Measurements from ENCODE around the gene PANX2. TPM values are rescaled to one million over a fixed set of nuclear protein-coding genes. Genes with fewer than 3 reads are reported as not detected.
A peak's percentile ranks its signal among the peaks of the same experiment; 100 is the strongest.

The PANX2 gene
- total RNA-seq, 1 donor from 2014 or later = 0.36 TPM

GRCh38 chr22:50169181-50169759 lies 1.3 kb upstream of the PANX2 start:
- intact Hi-C loops (cut with micrococcal nuclease) = no loop called here
- H3K4me1 Mint-ChIP-seq (ENCODE audit: low read depth) = no peaks in the 10 kb centered on the region
- peaks cover 39% of the 10 kb centered on the region for H3K27me3 Mint-ChIP-seq (ENCODE audit: insufficient read depth)
- H3K9me3 Mint-ChIP-seq = no peaks in the 10 kb centered on the region
- H3K27ac Mint-ChIP-seq = peak overlapping the region; percentile 61
- DNase-seq (ENCODE audit: low spot score) = no peak
- peak overlapping the region; percentile 75 for H3K4me3 Mint-ChIP-seq
- H3K36me3 Mint-ChIP-seq (ENCODE audit: low read depth) = no peaks in the 10 kb centered on the region

- intact Hi-C loops (cut with micrococcal nuclease) = loop anchor here (2.0 kb wide), 1 partner anchor 15 kb away; the partner anchor contains the start of gene TRABD
- peak; percentile 33 for DNase-seq (ENCODE audit: low spot score)
- Mint-ChIP-seq H3K27me3 (ENCODE audit: insufficient read depth) (peaks cover 39% of the 10 kb centered on the region), H3K9me3 (no peaks in the 10 kb centered on the region), H3K4me1 (ENCODE audit: low read depth) (no peaks in the 10 kb centered on the region), H3K4me3 (peak overlapping the region; percentile 54), H3K36me3 (ENCODE audit: low read depth) (no peaks in the 10 kb centered on the region), H3K27ac (no peak overlapping the region)
Measured at GRCh38 chr22:50169774-50170341, 673 bp upstream of the PANX2 start.

GRCh38 chr22:50171319-50171964 lies 911 bp downstream of the PANX2 start:
- intact Hi-C loops (cut with micrococcal nuclease) = loop anchor here (2.0 kb wide), 1 partner anchor 13 kb away; the partner anchor contains the start of gene TRABD
- no peaks in the 10 kb centered on the region for H3K36me3 Mint-ChIP-seq (ENCODE audit: low read depth)
- no peak for DNase-seq (ENCODE audit: low spot score)
- H3K4me1 Mint-ChIP-seq (ENCODE audit: low read depth) = no peaks in the 10 kb centered on the region
- H3K27me3 Mint-ChIP-seq (ENCODE audit: insufficient read depth) = peaks cover 37% of the 10 kb centered on the region
- H3K4me3 Mint-ChIP-seq = peak overlapping the region; percentile 73
- peak overlapping the region; percentile 55 for H3K27ac Mint-ChIP-seq
- no peaks in the 10 kb centered on the region for H3K9me3 Mint-ChIP-seq

GRCh38 chr22:50171965-50172421 lies 1.5 kb downstream of the PANX2 start:
- intact Hi-C loops (cut with micrococcal nuclease) = loop anchor here (2.0 kb wide), 1 partner anchor 13 kb away; the partner anchor contains the start of gene TRABD
- peaks cover 37% of the 10 kb centered on the region for H3K27me3 Mint-ChIP-seq (ENCODE audit: insufficient read depth)
- no peaks in the 10 kb centered on the region for H3K4me1 Mint-ChIP-seq (ENCODE audit: low read depth)
- no peak for DNase-seq (ENCODE audit: low spot score)
- no peaks in the 10 kb centered on the region for H3K9me3 Mint-ChIP-seq
- peak overlapping the region; percentile 51 for H3K4me3 Mint-ChIP-seq
- H3K36me3 Mint-ChIP-seq (ENCODE audit: low read depth) = no peaks in the 10 kb centered on the region
- no peak overlapping the region for H3K27ac Mint-ChIP-seq

GRCh38 chr22:50173311-50173982 lies 2.9 kb downstream of the PANX2 start:
- Mint-ChIP-seq H3K36me3 (ENCODE audit: low read depth) (no peaks in the 10 kb centered on the region), H3K27ac (no peak overlapping the region), H3K4me1 (ENCODE audit: low read depth) (no peaks in the 10 kb centered on the region), H3K9me3 (no peaks in the 10 kb centered on the region), H3K27me3 (ENCODE audit: insufficient read depth) (peaks cover 27% of the 10 kb centered on the region), H3K4me3 (no peak overlapping the region)
- DNase-seq (ENCODE audit: low spot score) = no peak
- intact Hi-C loops (cut with micrococcal nuclease) = no loop called here

GRCh38 chr22:50173983-50174355 lies 3.4 kb downstream of the PANX2 start:
- Mint-ChIP-seq H3K4me1 (ENCODE audit: low read depth) (no peaks in the 10 kb centered on the region), H3K27ac (no peak overlapping the region), H3K36me3 (ENCODE audit: low read depth) (no peaks in the 10 kb centered on the region), H3K9me3 (no peaks in the 10 kb centered on the region), H3K27me3 (ENCODE audit: insufficient read depth) (peaks cover 22% of the 10 kb centered on the region), H3K4me3 (no peak overlapping the region)
- intact Hi-C loops (cut with micrococcal nuclease) = no loop called here
- no peak for DNase-seq (ENCODE audit: low spot score)

- H3K36me3 Mint-ChIP-seq (ENCODE audit: low read depth) = no peaks in the 10 kb centered on the region
- no peak for DNase-seq (ENCODE audit: low spot score)
- no peak overlapping the region for H3K27ac Mint-ChIP-seq
- H3K27me3 Mint-ChIP-seq (ENCODE audit: insufficient read depth) = peaks cover 18% of the 10 kb centered on the region
- H3K4me3 Mint-ChIP-seq = no peak overlapping the region
- no peaks in the 10 kb centered on the region for H3K9me3 Mint-ChIP-seq
- intact Hi-C loops (cut with micrococcal nuclease) = no loop called here
- peaks cover under 1% of the 10 kb centered on the region for H3K4me1 Mint-ChIP-seq (ENCODE audit: low read depth)
Measured at GRCh38 chr22:50174382-50175190, 4.1 kb downstream of the PANX2 start.

- Mint-ChIP-seq H3K27me3 (ENCODE audit: insufficient read depth) (peaks cover 18% of the 10 kb centered on the region), H3K36me3 (ENCODE audit: low read depth) (no peaks in the 10 kb centered on the region), H3K4me3 (no peak overlapping the region), H3K9me3 (no peaks in the 10 kb centered on the region), H3K4me1 (ENCODE audit: low read depth) (peaks cover 5% of the 10 kb centered on the region), H3K27ac (no peak overlapping the region)
- no peak for DNase-seq (ENCODE audit: low spot score)
- intact Hi-C loops (cut with micrococcal nuclease) = no loop called here
Measured at GRCh38 chr22:50175191-50175461, 4.6 kb downstream of the PANX2 start.

- Mint-ChIP-seq H3K4me1 (ENCODE audit: low read depth) (peaks cover 5% of the 10 kb centered on the region), H3K27me3 (ENCODE audit: insufficient read depth) (peaks cover 15% of the 10 kb centered on the region), H3K9me3 (no peaks in the 10 kb centered on the region), H3K36me3 (ENCODE audit: low read depth) (no peaks in the 10 kb centered on the region), H3K27ac (no peak overlapping the region), H3K4me3 (no peak overlapping the region)
- intact Hi-C loops (cut with micrococcal nuclease) = no loop called here
- no peak for DNase-seq (ENCODE audit: low spot score)
Measured at GRCh38 chr22:50175921-50176849, 5.7 kb downstream of the PANX2 start.

- Mint-ChIP-seq H3K36me3 (ENCODE audit: low read depth) (no peaks in the 10 kb centered on the region), H3K4me1 (ENCODE audit: low read depth) (peaks cover 5% of the 10 kb centered on the region), H3K27ac (no peak overlapping the region), H3K9me3 (no peaks in the 10 kb centered on the region), H3K4me3 (no peak overlapping the region), H3K27me3 (ENCODE audit: insufficient read depth) (peaks cover 11% of the 10 kb centered on the region)
- DNase-seq (ENCODE audit: low spot score) = no peak
- intact Hi-C loops (cut with micrococcal nuclease) = no loop called here
Measured at GRCh38 chr22:50176850-50177536, 6.5 kb downstream of the PANX2 start.

- no peaks in the 10 kb centered on the region for H3K36me3 Mint-ChIP-seq (ENCODE audit: low read depth)
Measured at GRCh38 chr22:50177537-50178470, 7.3 kb downstream of the PANX2 start.

More at GRCh38 chr22:50177537-50178470, 7.3 kb downstream of the PANX2 start:
- Mint-ChIP-seq H3K9me3 (no peaks in the 10 kb centered on the region), H3K27me3 (ENCODE audit: insufficient read depth) (peaks cover 4% of the 10 kb centered on the region), H3K4me3 (no peak overlapping the region), H3K4me1 (ENCODE audit: low read depth) (peaks cover 5% of the 10 kb centered on the region), H3K27ac (no peak overlapping the region)
- intact Hi-C loops (cut with micrococcal nuclease) = no loop called here
- no peak for DNase-seq (ENCODE audit: low spot score)

Measured in activated T-helper 1 cell treated with anti-CD3 and anti-CD28 coated beads, Interleukin-12 subunit alpha, Interleukin-12 subunit beta, Interleukin-2, Interleukin-4 antibody, amounts not matched to agents 30 ng/mL and 10 ng/mL and 1 ng/mL, durations not matched to agents 14 hours and 24 hours and 36 hours (primary cell).